ENCODE data around the gene DOLK. TPM values are rescaled to one million over a fixed set of nuclear protein-coding genes. Genes with fewer than 3 reads are reported as not detected.
"Not testable (repeated sequence)": the region's sequence is repeated elsewhere in the genome, so short reads cannot be mapped to it uniquely, and the experiment has no call there.

Gene DOLK
- total RNA-seq, 1 donor from 2014 or later = 15.5 TPM

- Histone ChIP-seq H3K4me3 (peak overlapping the region; percentile 96), H3K27me3 (no peaks in the 10 kb centered on the region), H3K27ac (peak overlapping the region; percentile 92), H3K36me3 (peaks cover 22% of the 10 kb centered on the region), H3K4me1 (peaks cover 24% of the 10 kb centered on the region), H3K9me3 (no peaks in the 10 kb centered on the region)
- ATAC-seq = peak; percentile 48
- TF ChIP-seq, protein P1, sequence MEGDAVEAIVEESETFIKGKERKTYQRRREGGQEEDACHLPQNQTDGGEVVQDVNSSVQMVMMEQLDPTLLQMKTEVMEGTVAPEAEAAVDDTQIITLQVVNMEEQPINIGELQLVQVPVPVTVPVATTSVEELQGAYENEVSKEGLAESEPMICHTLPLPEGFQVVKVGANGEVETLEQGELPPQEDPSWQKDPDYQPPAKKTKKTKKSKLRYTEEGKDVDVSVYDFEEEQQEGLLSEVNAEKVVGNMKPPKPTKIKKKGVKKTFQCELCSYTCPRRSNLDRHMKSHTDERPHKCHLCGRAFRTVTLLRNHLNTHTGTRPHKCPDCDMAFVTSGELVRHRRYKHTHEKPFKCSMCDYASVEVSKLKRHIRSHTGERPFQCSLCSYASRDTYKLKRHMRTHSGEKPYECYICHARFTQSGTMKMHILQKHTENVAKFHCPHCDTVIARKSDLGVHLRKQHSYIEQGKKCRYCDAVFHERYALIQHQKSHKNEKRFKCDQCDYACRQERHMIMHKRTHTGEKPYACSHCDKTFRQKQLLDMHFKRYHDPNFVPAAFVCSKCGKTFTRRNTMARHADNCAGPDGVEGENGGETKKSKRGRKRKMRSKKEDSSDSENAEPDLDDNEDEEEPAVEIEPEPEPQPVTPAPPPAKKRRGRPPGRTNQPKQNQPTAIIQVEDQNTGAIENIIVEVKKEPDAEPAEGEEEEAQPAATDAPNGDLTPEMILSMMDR (IDR thresholded peaks at IDR 0.05) = no peak
- DNase-seq = no peak
- intact Hi-C loops (cut with DNase I) = no loop called here
Observed at GRCh38 chr9:128946571-128947276, 679 bp downstream of the DOLK start.

DNA sequence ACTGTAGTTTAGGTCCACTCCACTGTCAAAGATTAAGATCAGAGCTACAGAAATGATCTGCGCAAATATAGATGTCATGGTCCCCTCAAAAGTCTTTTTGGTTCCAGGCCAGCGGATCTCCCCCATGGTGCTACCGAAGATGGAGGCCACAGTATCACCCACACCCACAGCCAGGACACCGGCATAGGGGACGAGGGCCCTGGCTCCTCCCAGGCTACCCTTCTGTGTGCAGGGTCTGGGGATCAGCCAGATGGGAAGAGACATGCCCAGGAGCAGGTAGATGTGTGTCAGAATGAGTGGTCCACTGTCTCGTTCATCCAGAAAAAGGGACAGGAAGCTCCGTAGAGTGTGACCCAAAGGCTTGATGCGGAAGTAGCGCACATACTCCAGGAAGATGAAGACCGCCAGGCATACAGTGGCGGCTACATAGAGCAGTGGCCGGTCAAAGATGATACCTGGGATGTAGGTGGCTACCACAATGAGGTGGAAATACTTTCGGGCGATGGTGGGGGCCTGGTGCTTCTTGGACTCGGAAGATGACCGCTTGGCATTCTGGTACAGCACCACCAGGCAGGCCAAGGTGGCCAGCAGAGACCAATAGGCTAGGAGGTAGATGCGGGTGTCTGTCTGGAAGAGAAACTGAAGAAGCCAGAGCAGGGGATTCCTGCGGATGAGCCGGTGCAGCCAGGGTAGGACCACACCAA lies 1.5 kb downstream of the DOLK start:
- intact Hi-C loops (cut with DNase I) = no loop called here
- DNase-seq (peak; percentile 52), ATAC-seq (no peak)
- Histone ChIP-seq H3K27me3 (no peaks in the 10 kb centered on the region), H3K4me1 (peaks cover 26% of the 10 kb centered on the region), H3K36me3 (peaks cover 20% of the 10 kb centered on the region), H3K27ac (no peak overlapping the region), H3K4me3 (peak overlapping the region; percentile 96), H3K9me3 (no peaks in the 10 kb centered on the region)
- TF ChIP-seq, protein P1 (IDR thresholded peaks at IDR 0.05) = no peak

DNA sequence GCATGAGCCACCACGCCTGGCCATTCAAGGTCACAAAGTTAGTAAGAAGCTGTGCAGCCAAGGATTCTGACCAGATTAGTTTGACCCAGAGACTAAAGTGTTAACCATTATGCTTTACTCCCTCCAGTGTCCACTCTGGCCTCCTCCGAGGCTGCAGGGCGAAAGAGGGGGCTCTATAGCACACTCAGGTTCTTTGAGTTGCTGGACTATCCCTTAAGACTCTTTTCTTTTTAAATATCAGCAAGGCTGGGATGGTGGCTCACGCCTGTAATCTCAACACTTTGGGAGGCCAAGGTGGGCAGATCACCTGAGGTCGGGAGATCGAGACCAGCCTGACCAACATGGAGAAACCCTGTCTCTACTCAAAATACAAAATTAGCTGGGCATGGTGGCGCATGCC lies 2.4 kb downstream of the DOLK start:
- peaks cover 11% of the 10 kb centered on the region for H3K36me3 ChIP-seq

GRCh38 chr9:128943832-128944620 lies 3.4 kb downstream of the DOLK start:
- intact Hi-C loops (cut with DNase I) = no loop called here
- H3K4me1 ChIP-seq = peaks cover 26% of the 10 kb centered on the region
- DNase-seq (peak; percentile 35), ATAC-seq (no peak)
- no peaks in the 10 kb centered on the region for H3K27me3 ChIP-seq
- H3K9me3 ChIP-seq = no peaks in the 10 kb centered on the region
- no peak overlapping the region for H3K4me3 ChIP-seq
- H3K36me3 ChIP-seq = peaks cover 9% of the 10 kb centered on the region
- H3K27ac ChIP-seq = peak overlapping the region; percentile 51
- TF ChIP-seq, protein P1 (IDR thresholded peaks at IDR 0.05) = no peak

More for the DNA sequence above, 2.4 kb downstream of the DOLK start:
- intact Hi-C loops (cut with DNase I); H3K4me3 ChIP-seq; H3K27me3 ChIP-seq; ATAC-seq; H3K27ac ChIP-seq; H3K9me3 ChIP-seq: not testable (repeated sequence)
- peak; percentile 30 for DNase-seq
- peaks cover 26% of the 10 kb centered on the region for H3K4me1 ChIP-seq

GRCh38 chr9:128940946-128941755 lies 6.3 kb downstream of the DOLK start:
- Histone ChIP-seq H3K36me3 (peaks cover 8% of the 10 kb centered on the region), H3K4me3 (peak overlapping the region; percentile 6), H3K4me1 (peaks cover 10% of the 10 kb centered on the region), H3K9me3 (no peaks in the 10 kb centered on the region), H3K27me3 (no peaks in the 10 kb centered on the region), H3K27ac (peak overlapping the region; percentile 58)
- ATAC-seq = no peak
- no peak for DNase-seq
- TF ChIP-seq, protein P1 (IDR thresholded peaks at IDR 0.05) = no peak
- intact Hi-C loops (cut with DNase I) = no loop called here
